Measurements from ENCODE around the gene NTMT1. TPM values are rescaled to one million over a fixed set of nuclear protein-coding genes. Genes with fewer than 3 reads are reported as not detected.

NTMT1 gene
- total RNA-seq, 1 donor from 2014 or later, result 15.5 TPM

DNA sequence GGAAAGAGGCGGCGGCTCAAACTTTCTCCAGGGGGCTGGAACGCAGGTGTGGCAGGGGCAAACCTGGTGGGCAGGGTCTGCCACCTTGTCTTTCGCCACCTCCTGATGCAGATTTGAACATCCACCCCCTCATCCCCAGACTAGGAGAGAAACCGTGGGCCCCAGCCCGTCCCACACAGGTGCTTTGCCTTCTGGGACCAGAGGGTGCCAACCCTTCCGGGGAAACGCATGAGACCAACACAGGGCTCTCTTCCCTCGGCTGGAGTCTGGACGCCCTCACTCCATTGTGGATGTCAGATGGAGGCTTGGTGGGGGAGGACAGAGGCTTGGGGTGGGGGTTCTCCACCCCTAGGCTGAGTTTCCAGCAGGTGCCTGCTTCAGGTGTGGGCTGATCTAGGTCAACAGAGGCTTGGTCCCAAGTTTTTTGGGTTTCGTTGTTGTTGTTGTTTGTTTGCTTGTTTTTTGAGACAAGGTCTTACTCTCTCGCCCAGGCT lies 14.6 kb upstream of the NTMT1 start:
- H3K9me3 ChIP-seq, result no peaks in the 10 kb centered on the region
- peak overlapping the region; percentile 54 to 75 for H3K4me3 ChIP-seq
- no peak for DNase-seq (ENCODE audit: extremely low spot score in 2 of 2)
- intact Hi-C loops (cut with DNase I), result loop anchor here (2.0 kb wide), 2 partner anchors 437 to 473 kb away; no protein-coding TSS in a partner anchor
- H3K27ac ChIP-seq, result peak overlapping the region; percentile 95
- TF ChIP-seq CTCF (IDR thresholded peaks at IDR 0.05), result no peak
- no peaks in the 10 kb centered on the region for H3K36me3 ChIP-seq
- H3K4me1 ChIP-seq, result peaks cover 50% of the 10 kb centered on the region
- no peaks in the 10 kb centered on the region for H3K27me3 ChIP-seq

GRCh38 chr9:129612123-129612522 lies 13.8 kb upstream of the NTMT1 start:
- Histone ChIP-seq H3K4me3 (no peak overlapping the region), H3K9me3 (no peaks in the 10 kb centered on the region), H3K4me1 (peaks cover 42% of the 10 kb centered on the region), H3K27ac (peak overlapping the region; percentile 95), H3K27me3 (no peaks in the 10 kb centered on the region), H3K36me3 (no peaks in the 10 kb centered on the region)
- no peak for DNase-seq (ENCODE audit: extremely low spot score in 2 of 2)
- intact Hi-C loops (cut with DNase I), result no loop called here
- TF ChIP-seq POLR2A (IDR thresholded peaks at IDR 0.05) (no peak), POLR2AphosphoS5 (IDR thresholded peaks at IDR 0.05; ENCODE audit: insufficient read depth in 1 of 2, low read depth in 1 of 2) (no peak), CTCF (IDR thresholded peaks at IDR 0.05) (no peak)

DNA sequence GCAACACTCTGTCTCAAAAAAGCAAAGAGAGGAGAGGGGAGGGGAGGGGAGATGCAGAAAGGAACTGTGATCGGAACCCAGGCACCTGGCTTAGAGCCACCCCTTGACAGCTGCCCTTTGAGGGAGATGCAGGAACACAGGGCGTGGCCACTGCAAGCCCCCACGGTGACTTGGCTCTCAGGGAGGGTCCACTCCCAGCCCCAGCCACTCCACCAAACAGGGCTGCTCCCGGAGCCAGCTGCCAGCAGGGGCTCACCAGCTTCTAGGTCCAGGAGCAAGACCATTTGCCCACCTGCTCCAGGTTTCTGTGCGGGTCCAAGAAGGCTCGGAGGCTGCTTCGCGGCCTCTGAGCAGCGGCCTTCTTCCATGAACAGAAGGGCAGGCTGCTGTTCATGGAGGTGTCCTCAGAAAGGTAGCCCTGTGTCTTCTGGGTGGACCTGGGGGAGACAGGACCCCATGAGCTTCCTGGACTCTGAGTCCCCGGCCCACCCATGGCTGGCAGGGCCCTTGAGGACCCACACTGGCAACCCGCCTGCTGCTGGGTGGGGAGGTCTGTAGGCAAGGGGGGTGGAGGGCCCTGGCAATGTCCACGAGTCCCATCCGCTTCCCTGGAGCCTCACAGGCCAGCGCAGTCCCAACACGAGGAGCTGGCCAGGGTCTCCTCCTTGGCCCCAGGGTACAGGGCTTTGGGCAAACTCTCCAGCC lies 13.0 kb upstream of the NTMT1 start:
- intact Hi-C loops (cut with DNase I), result no loop called here
- no peaks in the 10 kb centered on the region for H3K27me3 ChIP-seq
- H3K4me1 ChIP-seq, result peaks cover 34% of the 10 kb centered on the region
- TF ChIP-seq POLR2AphosphoS5 (IDR thresholded peaks at IDR 0.05; ENCODE audit: insufficient read depth in 1 of 2, low read depth in 1 of 2) (no peak), POLR2A (IDR thresholded peaks at IDR 0.05) (no peak), CTCF (IDR thresholded peaks at IDR 0.05) (no peak)
- H3K4me3 ChIP-seq, result no peak overlapping the region
- no peaks in the 10 kb centered on the region for H3K36me3 ChIP-seq
- no peak for DNase-seq (ENCODE audit: extremely low spot score in 2 of 2)
- H3K9me3 ChIP-seq, result no peaks in the 10 kb centered on the region
- no peak overlapping the region for H3K27ac ChIP-seq

DNA sequence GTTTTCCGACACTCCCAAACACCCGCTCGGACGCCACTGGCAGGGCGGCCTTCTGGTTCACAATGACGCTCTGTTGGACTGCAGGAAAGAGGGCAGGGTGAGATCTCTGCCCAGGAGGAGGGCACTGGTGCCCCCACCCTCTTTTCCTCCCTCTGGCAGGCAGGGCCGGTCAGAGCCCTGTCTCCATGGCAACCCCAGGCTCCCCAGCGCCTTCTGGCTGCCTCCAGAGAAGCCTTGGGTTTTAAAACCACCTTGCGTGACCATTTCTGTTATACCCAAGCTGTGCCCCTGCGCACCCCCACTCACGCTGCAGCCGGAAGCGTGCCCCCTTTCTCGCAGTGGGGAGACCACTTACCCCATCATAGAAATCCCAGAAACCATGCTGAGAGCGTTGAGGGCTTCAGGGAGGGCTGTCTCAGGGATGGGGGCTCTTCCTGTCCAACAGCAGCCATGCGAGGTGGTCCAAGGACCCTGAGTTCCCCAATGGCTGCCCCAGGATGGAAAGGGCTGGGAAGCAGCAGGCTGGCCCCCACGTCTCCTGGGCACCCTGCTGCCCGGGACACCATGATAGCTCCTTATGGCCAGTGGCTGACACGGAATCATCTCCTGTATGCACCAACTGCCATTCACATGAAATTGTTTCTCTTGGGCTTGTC lies 12.3 kb upstream of the NTMT1 start:
- no peak overlapping the region for H3K4me3 ChIP-seq
- TF ChIP-seq CTCF (IDR thresholded peaks at IDR 0.05) (no peak), POLR2A (IDR thresholded peaks at IDR 0.05) (no peak), POLR2AphosphoS5 (IDR thresholded peaks at IDR 0.05; ENCODE audit: insufficient read depth in 1 of 2, low read depth in 1 of 2) (no peak)
- H3K27me3 ChIP-seq, result no peaks in the 10 kb centered on the region
- no peaks in the 10 kb centered on the region for H3K9me3 ChIP-seq
- intact Hi-C loops (cut with DNase I), result no loop called here
- H3K4me1 ChIP-seq, result peaks cover 27% of the 10 kb centered on the region
- H3K27ac ChIP-seq, result no peak overlapping the region
- DNase-seq (ENCODE audit: extremely low spot score in 2 of 2), result no peak
- H3K36me3 ChIP-seq, result no peaks in the 10 kb centered on the region

DNA sequence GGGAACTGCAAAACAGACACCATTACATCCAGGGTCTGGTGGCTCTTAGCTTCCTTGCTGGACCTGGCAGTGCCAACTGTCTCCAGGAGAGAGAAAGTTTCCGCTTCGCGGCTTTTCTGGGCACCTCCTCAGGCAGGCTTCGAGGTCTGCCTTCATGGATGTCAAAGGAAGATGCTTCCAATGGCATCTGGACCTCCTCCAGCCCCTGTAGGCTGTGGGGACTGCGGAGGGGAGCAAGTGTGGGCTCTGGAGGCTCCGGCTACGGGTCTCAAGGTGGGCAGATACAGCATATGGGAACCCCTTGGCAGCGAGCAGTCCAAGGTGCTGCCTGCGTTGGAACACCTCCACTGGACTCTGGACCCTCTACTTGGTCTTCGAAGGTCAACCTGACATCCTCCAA lies 11.0 kb upstream of the NTMT1 start:
- Histone ChIP-seq H3K27ac (no peak overlapping the region), H3K4me3 (no peak overlapping the region), H3K9me3 (no peaks in the 10 kb centered on the region), H3K4me1 (peaks cover 19% of the 10 kb centered on the region), H3K27me3 (no peaks in the 10 kb centered on the region), H3K36me3 (no peaks in the 10 kb centered on the region)
- DNase-seq (ENCODE audit: extremely low spot score in 2 of 2), result no peak
- intact Hi-C loops (cut with DNase I), result no loop called here
- TF ChIP-seq POLR2A (IDR thresholded peaks at IDR 0.05) (no peak), POLR2AphosphoS5 (IDR thresholded peaks at IDR 0.05; ENCODE audit: insufficient read depth in 1 of 2, low read depth in 1 of 2) (no peak), CTCF (IDR thresholded peaks at IDR 0.05) (no peak)
